Islet precursor cell (in vitro differentiated cells): ENCODE results near the gene ZNF701.
"Not testable (repeated sequence)": the region's sequence is repeated elsewhere in the genome, so short reads cannot be mapped to it uniquely, and the experiment has no call there.

Source experiments
- DNase-seq: peaks from one replicate; pipeline ENCODE4 v3.0.0-alpha.2; 2018

ZNF701 gene

DNA sequence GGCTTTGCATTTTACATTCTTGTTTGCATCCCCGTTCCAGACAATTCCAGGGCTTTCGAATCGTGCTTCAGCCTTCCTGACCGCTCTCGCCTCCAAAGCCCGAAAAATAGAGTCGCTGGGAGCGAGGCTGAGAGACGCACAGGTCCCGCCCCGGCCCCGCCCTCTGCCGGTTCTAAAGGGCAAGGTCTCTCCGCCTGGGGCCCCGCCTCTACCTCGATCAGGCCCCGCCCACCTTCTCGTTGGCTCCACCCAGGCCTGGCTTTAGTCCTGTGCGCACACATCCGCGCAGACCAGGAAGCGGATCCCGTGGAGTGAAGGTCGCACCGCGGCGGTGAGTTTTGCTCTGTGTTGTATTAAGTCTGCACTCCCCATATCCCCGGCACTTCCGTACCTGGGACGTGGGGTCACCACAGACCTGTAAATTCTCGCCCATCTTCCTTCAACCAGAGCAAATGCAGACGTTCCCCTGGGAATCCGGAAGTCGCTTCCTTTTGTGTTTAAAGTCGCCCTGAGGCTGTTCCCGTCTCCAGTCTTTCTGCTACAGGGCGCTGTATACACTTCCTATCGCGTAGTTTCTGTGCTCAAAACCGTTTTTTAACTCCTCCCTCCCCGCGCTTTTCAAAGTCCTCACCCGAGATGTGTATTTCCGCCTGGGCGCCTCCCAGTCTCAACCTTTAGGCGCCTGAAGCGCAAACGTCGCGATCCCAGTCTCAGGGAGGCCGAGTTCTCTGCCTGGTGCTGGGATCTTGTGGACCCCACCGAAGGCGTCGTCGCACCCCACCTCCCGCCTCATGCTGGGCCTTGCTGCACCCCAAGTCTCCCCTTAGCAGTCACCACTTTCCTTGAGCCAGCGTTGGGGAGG, at the start of gene ZNF701:
Gene ZNF701 (plus strand): TSS at position 288 of the 862 bp plus-strand sequence. CDS start 3,861 bp downstream, outside the sequence.
- DNase-seq: peak; percentile 97

DNA sequence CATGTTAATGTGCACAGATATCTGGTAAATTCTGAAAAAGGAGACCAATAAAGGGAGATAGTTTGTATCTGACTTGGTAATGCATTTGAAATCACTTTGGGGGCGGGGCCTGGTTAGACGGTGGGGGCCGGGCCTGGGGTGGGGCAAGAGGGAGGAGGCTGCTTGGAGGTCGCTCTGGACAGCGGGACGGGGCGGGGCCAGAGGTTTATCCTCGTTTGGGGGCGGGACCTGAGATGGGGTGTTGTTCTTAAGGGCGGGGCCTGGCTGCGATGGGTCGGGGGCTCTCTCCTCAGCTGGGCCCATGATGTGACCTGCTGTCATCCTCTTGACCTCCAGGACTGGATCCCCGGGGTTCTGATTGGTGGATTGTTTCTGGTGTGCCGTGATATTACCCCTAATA, 47.5 kb upstream of the ZNF701 start:
- no peak for DNase-seq

DNA sequence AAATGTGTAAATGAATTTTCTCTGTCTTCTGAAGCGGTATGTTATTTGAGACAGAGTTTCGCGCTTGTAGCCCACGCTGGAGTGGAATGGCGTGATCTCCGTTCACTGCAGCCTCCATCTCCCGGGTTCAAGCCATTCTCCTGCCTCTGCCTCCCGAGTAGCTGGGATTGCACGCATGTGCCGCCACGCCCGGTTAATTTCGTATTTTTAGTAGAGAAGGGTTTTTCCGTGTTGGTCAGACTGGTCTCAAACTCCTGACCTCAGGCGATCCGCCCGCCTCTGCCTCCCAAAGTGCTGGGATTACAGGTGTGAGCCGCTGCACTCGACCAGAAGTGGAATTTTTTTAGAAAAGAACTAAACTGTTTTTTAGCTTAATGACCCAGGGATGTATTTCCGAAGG, 46.0 kb upstream of the ZNF701 start:
- no peak for DNase-seq

DNA sequence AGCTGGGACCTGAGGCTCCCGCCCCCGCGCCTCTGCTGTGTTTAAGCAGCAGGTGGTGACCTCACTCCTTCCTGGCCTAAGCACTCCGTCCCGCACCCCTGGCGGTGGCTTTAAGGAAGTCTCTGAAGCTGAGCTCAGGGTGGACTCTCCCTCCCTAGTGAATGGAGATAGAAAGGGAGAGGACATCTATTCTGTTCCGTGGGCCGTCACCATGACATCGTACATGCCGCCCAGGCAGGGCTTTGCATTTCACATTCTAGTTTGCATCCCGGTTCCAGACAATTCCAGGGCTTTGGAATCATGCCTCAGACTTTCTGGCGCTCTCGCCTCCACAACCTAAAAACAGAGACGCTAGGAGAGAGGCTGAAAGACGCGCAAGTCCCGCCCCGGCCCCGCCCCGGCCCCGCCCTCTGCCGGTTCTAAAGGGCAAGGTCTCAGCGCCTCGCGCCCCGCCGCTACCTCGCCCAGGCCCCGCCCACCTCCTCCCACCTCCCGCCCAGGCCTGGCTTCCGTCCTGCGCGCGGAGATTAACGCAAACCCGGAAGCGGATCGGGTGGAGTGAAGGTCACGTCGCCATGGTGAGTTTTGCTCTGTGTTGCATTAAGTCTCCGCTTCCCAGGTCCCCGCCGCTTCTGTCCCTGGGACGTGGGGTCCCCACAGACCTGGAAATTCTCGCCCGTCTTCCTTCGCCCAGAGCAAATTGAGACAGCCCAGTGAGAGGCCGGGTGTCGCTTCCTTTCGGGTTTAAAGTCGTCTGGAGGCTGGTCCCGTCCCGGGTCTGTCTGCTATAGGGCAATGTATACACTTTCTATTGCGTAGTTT, 42.7 kb upstream of the ZNF701 start, which contains the start of gene ZNF808:
Gene ZNF808 (plus strand): TSS at position 535 of the 822 bp plus-strand sequence. CDS start 15,617 bp downstream, outside the sequence.
- DNase-seq: peak; percentile 98

DNA sequence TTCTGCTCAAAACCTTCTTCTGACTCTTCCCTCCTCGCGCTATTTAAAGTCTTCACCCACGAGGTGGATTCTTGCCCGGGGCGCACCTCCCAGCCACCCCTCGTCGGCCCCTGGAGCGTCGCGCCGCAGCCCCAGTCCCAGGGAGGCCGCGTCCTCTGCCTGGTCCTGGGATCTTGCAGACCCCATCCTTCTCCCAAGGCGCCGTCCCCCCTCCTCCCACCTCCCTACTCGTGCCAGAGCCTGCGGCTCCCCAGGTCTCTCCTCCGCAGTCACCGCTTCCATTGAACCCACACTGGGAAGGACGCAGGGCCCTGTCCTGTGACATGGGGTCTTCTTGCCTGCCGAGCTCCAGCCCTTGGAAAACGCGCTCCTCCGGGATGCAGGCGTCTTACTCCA, 42.1 kb upstream of the ZNF701 start:
- peak; percentile 55 for DNase-seq

DNA sequence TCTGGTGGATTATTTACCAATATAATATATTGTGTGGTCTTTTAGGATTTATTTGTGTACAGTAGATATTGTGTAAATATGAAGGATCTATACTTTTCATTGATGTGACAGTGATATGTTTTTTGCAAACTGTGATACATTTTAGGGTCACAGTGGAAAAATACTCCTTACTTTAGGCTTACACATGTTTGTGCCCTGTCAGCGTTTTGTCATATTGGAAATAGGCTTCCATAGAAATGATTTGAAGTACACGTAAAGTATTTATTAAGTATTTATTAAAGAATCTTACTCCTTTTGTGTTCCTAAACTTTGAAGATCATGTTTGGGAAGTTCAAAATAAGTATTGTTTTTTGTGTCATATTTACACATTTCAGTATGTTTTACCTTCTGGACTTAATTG, 37.6 kb upstream of the ZNF701 start:
- no peak for DNase-seq

DNA sequence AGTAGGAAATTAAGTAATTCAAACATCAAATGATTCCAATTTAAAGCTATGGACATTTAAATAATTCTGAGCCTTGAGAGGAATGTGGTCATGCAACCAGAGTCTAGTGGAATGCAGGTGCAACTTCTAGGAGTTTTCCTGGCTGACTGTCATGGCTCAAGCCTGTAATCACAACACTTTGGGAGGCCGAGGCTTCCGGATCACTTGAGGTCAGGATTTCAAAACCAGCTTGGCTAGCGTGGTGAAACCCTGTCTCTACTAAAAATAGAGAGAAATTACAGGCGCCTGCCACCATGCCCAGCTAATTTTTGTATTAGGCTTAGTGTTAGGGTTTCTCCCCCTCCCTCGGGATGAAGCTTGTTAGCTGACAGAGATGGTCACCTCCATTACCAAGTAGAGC, 36.2 kb upstream of the ZNF701 start:
- peak; percentile 71 for DNase-seq

DNA sequence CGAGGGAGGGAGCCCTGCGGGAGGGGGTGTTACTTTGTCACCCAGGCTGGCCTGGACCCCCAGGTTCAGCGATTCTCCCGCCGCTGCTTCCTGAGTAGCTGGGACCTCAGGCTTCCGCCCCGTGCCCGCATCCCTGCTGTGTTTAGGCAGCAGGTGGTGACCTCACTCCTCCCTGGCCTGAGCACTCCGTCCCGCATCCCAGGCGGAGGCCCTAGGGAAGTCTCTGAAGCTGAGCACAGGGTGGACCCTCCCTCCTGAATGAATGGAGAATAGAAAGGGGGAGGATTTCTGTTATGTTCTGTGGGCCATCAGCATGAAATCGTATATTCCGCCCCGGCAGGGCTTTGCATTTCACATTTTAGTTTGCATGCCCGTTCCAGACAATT, 34.7 kb upstream of the ZNF701 start:
- DNase-seq: peak; percentile 82

DNA sequence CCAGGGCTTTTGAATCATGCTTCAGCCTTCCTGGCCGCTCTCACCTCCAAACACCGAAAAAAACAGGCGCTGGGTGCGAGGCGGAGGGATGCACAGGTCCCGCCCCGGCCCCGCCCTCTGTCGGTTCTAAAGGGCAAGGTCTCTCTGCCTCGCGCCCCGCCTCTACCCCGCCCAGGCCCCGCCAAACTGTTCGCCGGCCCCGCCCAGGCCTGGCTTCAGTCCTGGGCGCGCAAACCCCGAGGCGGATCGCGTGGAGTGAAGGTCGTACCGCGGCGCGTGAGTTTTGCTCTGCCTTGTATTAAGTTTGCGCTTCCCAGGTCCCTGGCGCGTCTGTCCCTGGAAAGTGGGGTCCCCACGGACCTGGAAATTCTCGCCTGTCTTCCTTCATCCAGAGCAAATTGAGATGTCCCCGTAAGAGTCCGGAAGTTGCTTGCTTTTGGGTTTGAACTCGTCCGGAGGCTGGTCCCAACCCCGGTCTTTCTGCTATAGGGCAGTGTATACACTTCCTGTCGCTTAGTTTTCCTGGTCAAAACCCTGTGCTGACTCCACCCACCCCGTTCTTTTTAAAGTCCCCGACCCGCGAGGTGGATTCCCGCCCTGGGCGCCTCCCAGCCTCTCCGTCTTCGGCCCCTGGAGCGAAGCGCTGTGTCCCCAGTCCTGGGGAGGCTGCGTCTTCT, 34.2 kb upstream of the ZNF701 start:
- peak; percentile 96 for DNase-seq

DNA sequence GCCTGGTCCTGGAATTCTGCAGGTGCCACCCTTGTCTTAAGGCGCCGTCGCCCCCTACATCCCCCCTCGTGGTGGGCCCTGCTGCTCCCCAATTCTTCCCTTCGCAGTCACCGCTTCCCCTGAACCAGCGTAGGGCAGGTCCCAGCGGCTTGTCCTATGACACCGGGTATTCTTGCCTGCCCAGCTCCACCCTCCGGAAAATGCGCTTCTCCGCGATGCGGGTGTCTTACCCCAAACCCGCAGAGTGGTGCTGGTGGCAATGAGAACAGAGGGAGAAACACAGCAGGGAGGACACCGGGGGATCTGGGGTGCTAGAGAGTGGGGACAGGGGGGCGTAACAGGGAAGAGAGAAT, 33.7 kb upstream of the ZNF701 start:
- DNase-seq: no peak

DNA sequence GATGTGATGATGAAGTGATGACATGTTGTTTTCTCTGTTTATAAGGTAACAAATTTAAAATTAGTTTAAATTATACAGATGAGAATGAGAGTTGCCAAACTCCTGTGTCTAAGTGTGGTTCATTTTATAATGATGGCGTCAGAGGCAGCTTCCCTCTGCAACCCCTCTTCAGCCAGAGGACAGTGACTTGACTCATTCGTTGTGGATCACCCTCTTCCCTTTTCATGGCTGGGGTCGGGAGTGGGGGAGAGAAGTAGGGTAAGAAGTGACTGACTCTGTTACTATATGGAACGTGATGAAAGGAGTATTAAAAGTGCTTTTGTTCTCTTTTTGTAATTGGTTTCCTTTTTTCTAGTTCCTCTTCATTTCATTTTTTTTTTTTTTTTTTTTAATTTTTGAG, 31.3 kb upstream of the ZNF701 start:
- DNase-seq: not testable (repeated sequence)

DNA sequence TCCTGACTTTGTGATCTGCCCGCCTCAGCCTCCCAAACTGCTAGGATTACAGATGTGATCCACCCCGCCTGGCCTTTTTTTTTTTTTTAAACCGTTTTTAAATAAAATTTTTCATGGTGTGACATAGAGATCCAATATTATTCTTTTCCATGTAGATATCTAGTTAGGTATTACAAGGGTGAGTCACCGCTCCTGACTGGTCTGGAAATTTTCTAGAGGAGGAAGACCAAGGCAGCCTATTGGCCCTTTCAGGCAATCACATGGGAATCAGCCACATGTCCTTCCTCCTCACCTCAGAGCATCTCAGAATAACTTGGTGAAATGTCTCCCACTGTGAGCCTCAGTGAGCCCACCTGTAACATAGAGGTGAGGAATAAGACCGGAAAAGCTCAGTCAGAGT, 28.9 kb upstream of the ZNF701 start:
- DNase-seq: not testable (repeated sequence)

DNA sequence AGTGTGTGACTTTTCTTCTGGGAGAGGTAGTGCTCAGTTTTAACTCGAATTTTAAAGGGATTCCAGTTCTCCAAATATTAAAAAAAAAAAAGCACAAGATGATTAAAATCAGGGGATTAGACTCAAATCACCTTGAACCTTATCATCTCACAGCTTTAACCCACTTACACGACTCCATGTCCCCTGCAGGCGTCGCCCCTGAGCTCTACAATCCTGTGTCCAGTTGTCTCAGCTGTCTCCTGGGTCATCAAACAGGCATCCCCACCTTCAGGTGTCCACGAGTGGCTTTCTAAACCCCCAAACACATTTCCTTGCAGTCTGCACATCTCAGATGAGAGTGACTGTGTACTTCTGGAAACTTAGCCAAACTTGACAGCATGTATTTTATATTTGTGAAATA, 28.5 kb upstream of the ZNF701 start:
- DNase-seq: no peak

DNA sequence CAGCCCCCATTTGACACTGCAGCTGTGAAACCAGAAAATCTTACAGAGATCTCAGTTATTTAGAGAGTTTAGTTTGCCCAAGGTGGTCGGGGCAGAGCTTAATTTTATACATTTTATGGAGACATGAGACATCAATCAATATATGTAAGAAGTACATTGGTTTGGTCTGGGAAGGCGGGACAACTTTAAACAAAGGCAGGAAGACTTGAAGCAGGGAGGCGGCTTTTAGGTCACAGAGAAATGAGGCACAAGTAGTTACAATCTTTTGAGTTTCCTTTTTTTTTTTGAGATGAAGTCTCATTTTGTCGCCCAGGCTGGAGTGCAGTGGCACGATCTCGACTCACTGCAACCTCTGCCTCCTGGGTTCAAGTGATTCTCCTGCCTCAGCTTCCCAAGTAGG, 27.5 kb upstream of the ZNF701 start:
- DNase-seq: not testable (repeated sequence)

DNA sequence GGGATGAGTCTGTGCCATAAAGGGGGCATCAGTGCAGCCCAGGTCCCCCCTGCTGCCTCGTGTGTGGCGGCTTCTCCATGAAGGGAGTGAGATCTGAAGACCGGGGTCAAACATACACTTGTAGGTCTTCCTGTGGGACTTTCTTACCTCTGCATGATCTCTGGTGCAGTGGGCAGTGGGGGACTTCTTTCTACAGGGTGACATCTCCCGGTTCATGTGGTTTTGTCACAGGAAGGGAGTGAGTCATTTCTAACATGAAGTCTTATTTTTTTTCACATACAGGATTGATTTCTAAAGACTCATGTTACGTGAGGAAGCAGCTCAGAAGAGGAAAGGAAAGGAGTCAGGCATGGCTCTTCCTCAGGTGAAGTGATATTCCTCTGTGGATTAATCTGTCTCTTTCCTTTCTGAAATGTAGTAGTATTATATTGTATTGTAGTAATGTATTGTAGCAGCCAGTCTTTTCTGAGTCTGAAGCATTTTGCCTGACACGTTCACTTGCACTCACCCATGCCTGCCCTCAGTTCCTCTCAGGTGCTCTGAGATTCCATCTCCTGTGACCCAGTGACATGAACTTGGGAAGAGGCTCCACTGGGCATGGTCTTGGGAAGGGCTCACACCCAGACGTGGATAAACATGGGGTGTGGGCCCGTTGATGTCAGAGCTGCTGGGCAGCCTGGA, 27.0 kb upstream of the ZNF701 start:
- no peak for DNase-seq

DNA sequence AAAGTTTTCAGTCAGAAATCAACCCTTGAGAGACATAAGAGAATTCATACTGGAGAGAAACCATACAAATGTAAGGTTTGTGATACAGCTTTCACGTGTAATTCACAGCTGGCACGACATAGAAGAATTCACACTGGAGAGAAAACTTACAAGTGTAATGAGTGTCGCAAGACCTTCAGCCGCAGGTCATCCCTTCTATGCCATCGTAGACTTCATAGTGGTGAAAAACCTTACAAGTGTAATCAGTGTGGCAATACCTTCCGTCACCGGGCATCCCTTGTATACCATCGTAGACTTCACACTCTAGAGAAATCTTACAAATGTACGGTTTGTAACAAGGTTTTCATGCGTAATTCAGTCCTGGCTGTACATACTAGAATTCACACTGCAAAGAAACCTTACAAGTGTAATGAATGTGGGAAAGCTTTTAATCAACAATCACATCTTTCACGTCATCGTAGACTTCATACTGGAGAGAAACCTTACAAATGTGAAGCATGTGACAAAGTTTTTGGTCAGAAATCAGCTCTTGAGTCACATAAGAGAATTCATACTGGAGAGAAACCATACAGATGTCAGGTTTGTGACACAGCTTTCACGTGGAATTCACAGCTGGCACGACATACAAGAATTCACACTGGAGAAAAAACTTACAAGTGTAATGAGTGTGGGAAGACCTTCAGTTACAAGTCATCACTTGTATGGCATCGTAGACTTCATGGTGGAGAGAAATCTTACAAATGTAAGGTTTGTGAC, 15.7 kb upstream of the ZNF701 start:
- no peak for DNase-seq

DNA sequence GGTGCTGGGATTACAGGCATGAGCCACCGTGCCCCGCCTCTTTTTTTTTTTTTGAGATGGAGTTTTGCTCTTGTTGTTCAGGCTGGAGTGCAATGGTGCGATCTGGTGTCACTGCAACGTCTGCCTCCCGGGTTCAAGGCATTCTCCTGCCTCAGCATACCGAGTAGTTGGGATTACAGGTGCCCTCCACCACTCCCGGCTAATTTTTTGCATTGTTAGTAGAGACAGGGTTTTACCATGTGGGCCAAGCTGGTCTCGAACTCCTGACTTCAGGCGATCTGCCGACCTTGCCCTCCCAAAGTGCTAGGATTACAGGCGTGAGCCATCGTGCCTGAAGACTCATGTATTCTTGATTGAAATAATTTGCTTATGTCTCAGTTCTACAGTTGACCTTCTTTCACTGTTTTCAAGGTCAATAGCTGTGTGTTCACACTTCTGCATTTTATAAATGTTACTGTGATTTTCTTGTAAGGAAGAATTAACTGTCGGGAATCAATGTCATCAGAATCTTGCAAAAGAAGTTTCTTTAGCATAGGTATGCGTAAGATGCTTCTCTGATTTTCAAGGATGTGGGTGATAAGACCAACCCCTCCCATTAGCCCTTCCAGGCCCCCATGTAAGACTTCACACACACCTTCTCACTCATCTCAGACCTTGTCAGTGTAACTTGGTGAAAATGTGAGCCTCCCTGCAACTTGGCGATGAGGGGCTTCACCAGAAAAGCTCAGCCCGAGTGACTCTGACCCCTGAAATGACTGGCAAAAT, 12.7 kb upstream of the ZNF701 start:
- DNase-seq: no peak

DNA sequence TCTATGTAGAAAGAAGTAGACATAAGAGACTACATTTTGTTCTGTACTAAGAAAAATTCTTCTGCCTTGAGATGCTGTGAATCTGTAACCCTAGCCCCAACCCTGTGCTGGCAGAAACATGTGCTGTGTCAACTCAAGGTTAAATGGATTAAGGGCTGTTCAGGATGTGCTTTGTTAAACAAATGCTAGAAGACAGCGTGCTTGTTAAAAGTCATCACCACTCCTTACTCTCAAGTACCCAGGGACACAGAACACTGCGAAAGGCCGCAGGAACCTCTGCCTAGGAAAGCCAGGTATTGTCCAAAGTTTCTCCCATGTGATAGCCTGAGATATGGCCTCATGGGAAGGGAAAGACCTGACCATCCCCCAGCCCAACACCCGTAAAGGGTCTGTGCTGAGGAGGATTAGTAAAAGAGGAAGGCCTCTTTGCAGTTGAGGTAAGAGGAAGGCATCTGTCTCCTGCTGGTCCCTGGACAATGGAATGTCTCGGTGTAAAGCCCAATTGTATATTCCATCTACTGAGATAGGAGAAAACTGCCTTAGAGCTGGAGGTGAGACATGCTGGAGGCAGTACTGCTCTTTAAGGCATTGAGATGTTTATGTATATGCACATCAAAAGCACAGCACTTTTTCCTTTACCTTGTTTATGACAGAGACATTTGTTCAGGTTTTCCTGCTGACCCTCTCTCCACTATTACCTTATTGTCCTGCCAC, 11.2 kb upstream of the ZNF701 start:
- DNase-seq: not testable (repeated sequence)

DNA sequence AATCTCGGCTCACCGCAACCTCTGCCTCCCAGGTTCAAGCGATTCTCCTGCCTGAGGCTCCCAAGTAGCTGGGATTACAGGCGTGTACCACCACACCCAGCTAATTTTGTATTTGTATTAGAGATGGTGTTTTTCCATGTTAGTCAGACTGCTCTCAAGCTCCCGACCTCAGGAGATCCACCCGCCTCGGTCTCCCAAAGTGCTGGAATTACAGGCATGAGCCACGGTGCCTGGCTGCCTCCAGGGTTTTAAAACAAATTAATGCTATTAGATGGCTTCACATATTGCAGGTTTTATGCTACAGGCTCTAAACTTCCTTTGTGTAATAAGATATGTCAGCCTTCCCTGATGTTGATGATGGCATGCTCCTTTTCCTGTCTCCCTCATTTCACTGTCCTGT, 8.5 kb upstream of the ZNF701 start:
- not testable (repeated sequence) for DNase-seq

DNA sequence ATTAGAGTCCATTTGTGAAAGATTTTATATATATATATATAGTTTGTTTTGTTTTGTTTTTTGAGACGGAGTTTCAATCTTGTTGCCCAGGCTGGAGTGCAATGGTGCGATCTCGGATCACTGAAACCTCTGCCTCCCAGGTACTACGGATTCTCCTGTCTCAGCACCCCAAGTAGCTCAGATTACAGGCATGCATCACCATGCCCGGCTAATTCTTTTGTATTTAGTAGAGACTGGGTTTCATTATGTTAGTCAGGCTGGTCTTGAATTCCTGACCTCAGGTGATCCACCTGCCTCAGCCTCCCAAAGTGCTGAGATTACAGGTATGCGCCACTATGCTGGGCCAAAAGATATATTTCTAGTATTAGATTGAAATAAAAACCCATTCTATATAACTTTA, 4.0 kb upstream of the ZNF701 start:
- DNase-seq: no peak

DNA sequence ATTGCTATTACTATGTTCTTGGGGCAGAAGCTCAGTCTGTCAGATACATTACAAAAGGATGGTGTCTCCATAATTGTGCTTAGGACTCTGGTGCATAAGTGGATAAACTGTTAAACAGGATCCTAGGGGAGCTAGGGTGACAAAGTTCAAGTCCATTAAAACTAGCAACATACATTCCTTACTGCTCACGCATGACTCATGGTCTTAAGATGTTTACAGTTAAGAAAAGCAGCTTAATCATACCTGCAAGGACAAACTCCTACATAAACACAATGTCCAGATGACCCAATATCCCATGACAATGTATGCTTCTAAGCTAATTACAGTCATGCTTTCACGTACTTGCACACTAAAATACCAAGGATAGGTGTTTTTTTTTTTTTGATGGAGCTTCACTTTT, 3.5 kb upstream of the ZNF701 start:
- DNase-seq: no peak
